Activated T-cell treated with anti-CD3 and anti-CD28 coated beads, Interleukin-2, amount 50 U/mL, for 72 hours (primary cell): Measurements from ENCODE around the gene DPH5. TPM values are rescaled to one million over a fixed set of nuclear protein-coding genes. Genes with fewer than 3 reads are reported as not detected.
"Not testable (repeated sequence)": the region's sequence is repeated elsewhere in the genome, so short reads cannot be mapped to it uniquely, and the experiment has no call there.

Experiments used
- ATAC-seq, 2 donors: fragments of 150-1000 bp; cut with Tn5 transposase; replicated peaks in 1 of 2; 2 replicates each; pipeline ENCODE4 v1.10.0; 2021; ENCODE audit warnings: moderate library complexity in 2 of 2, mild to moderate bottlenecking in 1 of 2
- DNase-seq, 2 donors: peaks; one replicate each; pipeline ENCODE4 v3.0.0; 2021 to 2022; ENCODE audit warnings: mixed read lengths in 1 of 2
- H3K27ac Mint-ChIP-seq: one replicate; pipeline ENCODE4 v1.8.0; 2022; ENCODE audit warnings: mild to moderate bottlenecking, moderate library complexity, mixed read lengths
- H3K27me3 Mint-ChIP-seq: one replicate; pipeline ENCODE4 v1.8.0; 2022; ENCODE audit warnings: low read depth, mixed read lengths
- H3K36me3 Mint-ChIP-seq, 2 donors: one replicate each; pipeline ENCODE4 v1.8.0; 2022; ENCODE audit warnings: mixed read lengths in 2 of 2, mild to moderate bottlenecking in 1 of 2; ENCODE audit not compliant: insufficient read depth in 2 of 2
- H3K4me1 Mint-ChIP-seq: one replicate; pipeline ENCODE4 v1.8.0; 2022; ENCODE audit warnings: low read depth, mixed read lengths
- H3K4me3 Mint-ChIP-seq, 2 donors: one replicate each; pipeline ENCODE4 v1.8.0; 2022; ENCODE audit warnings: mild to moderate bottlenecking in 2 of 2, mixed read lengths in 2 of 2, moderate library complexity in 2 of 2
- H3K9me3 Mint-ChIP-seq, 2 donors: one replicate each; pipeline ENCODE4 v1.8.0; 2022; ENCODE audit warnings: mixed read lengths in 2 of 2
- total RNA-seq, 2 donors: library from RNA; stranded (reverse); gene quantifications; one replicate each; pipeline ENCODE4 v1.2.3, GENCODE V29; 2022

Gene DPH5
- total RNA-seq, 2 donors from 2014 or later = 50.2 to 64.2 TPM

GRCh38 chr1:100959502-100960060 lies 66.0 kb downstream of the DPH5 start:
- no peak overlapping the region for H3K27ac Mint-ChIP-seq
- peaks cover 0 to 2% of the 10 kb centered on the region in 2 donors for H3K9me3 Mint-ChIP-seq
- ATAC-seq = peak; percentile 20 to 33
- no peak for DNase-seq
- H3K36me3 Mint-ChIP-seq = peaks cover 15 to 32% of the 10 kb centered on the region in 2 donors
- H3K4me1 Mint-ChIP-seq = peaks cover 23% of the 10 kb centered on the region
- no peaks in the 10 kb centered on the region for H3K27me3 Mint-ChIP-seq
- no peak overlapping the region for H3K4me3 Mint-ChIP-seq

GRCh38 chr1:100955322-100955721 lies 70.3 kb downstream of the DPH5 start:
- ATAC-seq (peak; percentile 43 to 68), DNase-seq (no peak)
- no peak overlapping the region for H3K27ac Mint-ChIP-seq
- H3K4me3 Mint-ChIP-seq = no peak overlapping the region
- peaks cover 23 to 41% of the 10 kb centered on the region in 2 donors for H3K36me3 Mint-ChIP-seq
- no peaks in the 10 kb centered on the region for H3K27me3 Mint-ChIP-seq
- peaks cover 42% of the 10 kb centered on the region for H3K4me1 Mint-ChIP-seq
- H3K9me3 Mint-ChIP-seq = peaks cover 5 to 16% of the 10 kb centered on the region in 2 donors

DNA sequence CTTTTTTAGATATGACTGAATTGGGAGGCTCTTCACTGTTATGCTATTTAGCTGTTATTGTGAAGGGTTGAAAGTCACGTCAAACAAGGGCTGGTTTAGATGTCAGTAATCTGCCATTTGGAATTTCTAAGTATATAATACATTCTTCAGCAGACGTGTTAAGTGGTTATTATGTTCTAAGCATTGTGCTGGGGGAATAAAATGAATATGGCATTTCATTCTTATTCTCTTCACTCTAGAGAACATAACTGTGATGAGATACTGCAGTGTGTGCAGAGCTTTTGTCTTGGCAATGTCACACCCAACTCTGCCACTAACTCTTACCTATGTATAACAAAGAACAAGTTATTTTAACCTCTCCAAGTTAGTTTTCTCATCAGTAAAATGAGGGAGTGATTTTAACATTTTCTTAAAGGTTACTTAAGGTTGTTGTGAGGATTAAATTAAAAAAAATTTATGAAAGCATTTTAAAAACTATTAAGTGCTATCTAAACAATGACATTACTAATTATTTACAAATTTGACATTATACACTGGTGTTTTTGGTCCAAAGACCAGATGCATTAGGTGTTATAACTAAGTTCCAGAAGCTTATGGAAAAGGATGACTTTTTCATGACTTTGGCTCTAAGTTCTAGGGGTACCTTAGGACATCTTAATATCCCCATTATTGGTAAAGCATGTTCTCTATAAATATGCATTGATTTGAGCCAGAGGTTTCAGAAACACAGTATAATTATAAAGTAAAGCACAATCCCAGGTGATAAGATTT lies 71.4 kb downstream of the DPH5 start:
- Mint-ChIP-seq H3K4me3 (no peak overlapping the region), H3K36me3 (peaks cover 23 to 41% of the 10 kb centered on the region in 2 donors), H3K9me3 (peaks cover 5 to 16% of the 10 kb centered on the region in 2 donors), H3K27me3 (no peaks in the 10 kb centered on the region), H3K4me1 (peaks cover 44% of the 10 kb centered on the region), H3K27ac (peak overlapping the region; percentile 5)
- DNase-seq (no peak), ATAC-seq (no peak)

DNA sequence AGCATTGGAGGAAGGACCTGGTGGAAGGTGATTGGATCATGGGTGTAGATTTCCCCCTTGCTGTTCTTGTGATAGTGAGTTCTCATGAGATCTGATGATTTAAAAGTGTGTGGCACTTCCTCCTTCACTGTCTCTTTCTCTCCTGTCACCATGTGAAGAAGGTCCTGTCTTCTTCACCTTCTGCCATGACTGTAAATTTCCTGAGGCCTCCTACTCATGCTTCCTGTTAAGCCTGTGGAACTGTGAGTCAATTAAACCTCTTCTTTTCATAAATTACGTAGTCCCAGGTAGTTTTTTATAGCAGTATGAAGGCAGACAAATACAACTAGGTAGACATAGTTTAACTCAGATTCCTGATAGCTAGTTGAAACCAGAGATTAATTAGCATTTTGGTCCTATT lies 72.6 kb downstream of the DPH5 start:
- peaks cover 32 to 53% of the 10 kb centered on the region in 2 donors for H3K36me3 Mint-ChIP-seq
- peaks cover 54% of the 10 kb centered on the region for H3K4me1 Mint-ChIP-seq
- not testable (repeated sequence) for H3K4me3 Mint-ChIP-seq, H3K27me3 Mint-ChIP-seq
- ATAC-seq (peak; percentile 68 to 73), DNase-seq (peak in 1 of 2 donors; percentile 7)
- peak overlapping the region; percentile 5 for H3K27ac Mint-ChIP-seq
- peaks cover 9 to 22% of the 10 kb centered on the region in 2 donors for H3K9me3 Mint-ChIP-seq

GRCh38 chr1:100952104-100952745 lies 73.4 kb downstream of the DPH5 start:
- H3K27ac Mint-ChIP-seq = peak overlapping the region; percentile 5
- DNase-seq (no peak), ATAC-seq (no peak)
- H3K4me1 Mint-ChIP-seq = peaks cover 57% of the 10 kb centered on the region
- peaks cover 15 to 27% of the 10 kb centered on the region in 2 donors for H3K9me3 Mint-ChIP-seq
- peaks cover 38 to 60% of the 10 kb centered on the region in 2 donors for H3K36me3 Mint-ChIP-seq
- no peaks in the 10 kb centered on the region for H3K27me3 Mint-ChIP-seq
- H3K4me3 Mint-ChIP-seq = no peak overlapping the region

DNA sequence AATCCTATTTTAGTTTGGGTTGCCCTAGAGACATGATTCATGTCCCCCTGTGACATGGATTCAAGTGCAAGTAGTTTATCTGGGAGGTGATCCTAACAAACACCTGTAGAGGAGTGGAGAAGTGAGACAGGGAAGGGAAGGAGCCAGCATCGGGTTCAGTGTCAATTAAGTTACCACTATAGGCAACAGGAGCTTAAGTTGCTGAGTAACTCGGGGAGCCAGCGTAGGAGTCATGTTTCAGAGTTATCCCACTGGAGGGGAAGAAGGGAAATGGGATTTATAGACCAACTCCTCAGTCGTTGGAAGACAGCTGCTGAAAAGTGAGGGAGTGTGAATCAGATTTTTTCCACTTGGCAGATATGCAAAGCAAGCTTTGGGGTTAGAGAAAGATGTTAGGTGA lies 74.8 kb downstream of the DPH5 start:
- DNase-seq = no peak
- no peak for ATAC-seq
- H3K27ac Mint-ChIP-seq = no peak overlapping the region
- peaks cover 25 to 31% of the 10 kb centered on the region in 2 donors for H3K9me3 Mint-ChIP-seq
- no peak overlapping the region for H3K4me3 Mint-ChIP-seq
- H3K27me3 Mint-ChIP-seq = no peaks in the 10 kb centered on the region
- peaks cover 49 to 74% of the 10 kb centered on the region in 2 donors for H3K36me3 Mint-ChIP-seq
- peaks cover 64% of the 10 kb centered on the region for H3K4me1 Mint-ChIP-seq

- Mint-ChIP-seq H3K27ac (no peak overlapping the region), H3K27me3 (no peaks in the 10 kb centered on the region), H3K36me3 (peaks cover 51 to 78% of the 10 kb centered on the region in 2 donors), H3K9me3 (peaks cover 25 to 31% of the 10 kb centered on the region in 2 donors), H3K4me1 (peaks cover 61% of the 10 kb centered on the region), H3K4me3 (no peak overlapping the region)
- no peak for DNase-seq
- ATAC-seq = no peak
These were observed 75.2 kb downstream of the DPH5 start for GRCh38 chr1:100950337-100950736.

DNA sequence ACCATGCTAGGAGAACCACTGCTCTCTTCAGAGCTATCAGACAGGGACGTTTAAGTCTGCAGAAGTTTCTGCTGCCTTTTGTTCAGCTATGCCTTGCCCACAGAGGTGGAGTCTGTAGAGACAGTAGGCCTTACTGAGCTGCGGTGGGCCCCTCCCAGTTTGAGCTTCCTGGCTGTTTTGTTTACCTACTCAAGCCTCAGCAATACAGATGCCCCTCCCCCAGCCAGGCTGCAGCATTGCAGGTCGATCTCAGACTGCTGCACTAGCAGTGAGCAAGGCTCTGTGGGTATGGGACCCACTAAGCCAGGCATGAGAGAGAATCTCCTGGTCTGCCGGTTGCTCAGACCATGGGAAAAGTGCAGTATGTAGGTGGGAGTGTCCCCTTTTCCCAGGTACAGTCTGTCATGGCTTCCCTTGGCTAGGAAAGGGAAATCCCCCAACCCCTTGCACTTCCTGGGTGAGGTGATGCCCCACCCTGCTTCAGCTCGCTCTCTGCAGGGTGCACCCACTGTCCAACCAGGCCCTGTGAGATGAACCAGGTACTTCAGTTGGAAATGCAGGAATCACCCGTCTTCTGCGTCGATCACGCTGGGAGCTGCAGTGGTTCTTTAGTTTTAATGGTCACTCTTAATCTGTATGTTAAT lies 75.9 kb downstream of the DPH5 start:
- peaks cover 57% of the 10 kb centered on the region for H3K4me1 Mint-ChIP-seq
- peaks cover 54 to 84% of the 10 kb centered on the region in 2 donors for H3K36me3 Mint-ChIP-seq
- H3K27ac Mint-ChIP-seq = peak overlapping the region; percentile 43
- peak; percentile 72 to 75 for DNase-seq
- ATAC-seq = peak; percentile 75 to 84
- H3K4me3 Mint-ChIP-seq = peak overlapping the region; percentile 58 to 64
- H3K27me3 Mint-ChIP-seq = not testable (repeated sequence)
- peaks cover 25 to 31% of the 10 kb centered on the region in 2 donors for H3K9me3 Mint-ChIP-seq

- Mint-ChIP-seq H3K4me1 (peaks cover 55% of the 10 kb centered on the region), H3K27ac (peak overlapping the region; percentile 88), H3K4me3 (peak overlapping the region; percentile 58 to 64), H3K9me3 (peaks cover 25 to 31% of the 10 kb centered on the region in 2 donors), H3K36me3 (peaks cover 55 to 84% of the 10 kb centered on the region in 2 donors)
- H3K27me3 Mint-ChIP-seq, DNase-seq, ATAC-seq: not testable (repeated sequence)
These were observed 76.7 kb downstream of the DPH5 start for GRCh38 chr1:100948721-100949405.

DNA sequence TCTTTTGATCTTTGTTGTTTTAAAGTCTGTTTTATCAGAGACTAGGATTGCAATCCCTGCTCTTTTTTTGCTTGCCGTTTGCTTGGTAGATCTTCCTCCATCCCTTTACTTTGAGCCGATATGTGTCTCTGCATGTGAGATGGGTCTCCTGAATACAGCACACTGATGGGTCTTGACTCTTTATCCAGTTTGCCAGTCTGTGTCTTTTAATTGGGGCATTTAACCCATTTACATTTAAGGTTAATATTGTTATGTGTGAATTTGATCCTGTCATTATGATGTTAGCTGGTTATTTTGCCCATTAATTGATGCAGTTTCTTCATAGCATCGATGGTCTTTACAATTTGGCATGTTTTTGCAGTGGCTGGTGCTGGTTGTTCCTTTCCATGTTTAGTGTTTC lies 77.8 kb downstream of the DPH5 start:
- H3K36me3 Mint-ChIP-seq = peaks cover 53 to 77% of the 10 kb centered on the region in 2 donors
- ATAC-seq, H3K27ac Mint-ChIP-seq, DNase-seq, H3K27me3 Mint-ChIP-seq, H3K4me3 Mint-ChIP-seq: not testable (repeated sequence)
- peaks cover 22 to 28% of the 10 kb centered on the region in 2 donors for H3K9me3 Mint-ChIP-seq
- H3K4me1 Mint-ChIP-seq = peaks cover 53% of the 10 kb centered on the region

DNA sequence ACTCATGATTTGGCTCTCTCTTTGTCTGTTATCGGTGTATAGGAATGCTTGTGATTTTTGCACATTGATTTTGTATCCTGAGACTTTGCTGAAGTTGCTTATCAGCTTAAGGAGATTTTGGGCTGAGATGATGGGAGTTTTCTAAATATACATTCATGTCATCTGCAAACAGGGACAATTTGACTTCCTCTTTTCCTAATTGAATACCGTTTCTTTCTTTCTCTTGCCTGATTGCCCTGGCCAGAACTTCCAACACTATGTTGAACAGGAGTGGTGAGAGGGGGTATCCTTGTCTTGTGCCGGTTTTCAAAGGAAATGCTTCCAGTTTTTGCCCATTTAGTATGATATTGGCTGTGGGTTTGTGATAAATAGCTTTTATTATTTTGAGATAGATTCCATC lies 79.5 kb downstream of the DPH5 start:
- peaks cover 19 to 23% of the 10 kb centered on the region in 2 donors for H3K9me3 Mint-ChIP-seq
- H3K4me1 Mint-ChIP-seq = peaks cover 62% of the 10 kb centered on the region
- ATAC-seq, H3K27ac Mint-ChIP-seq, DNase-seq, H3K27me3 Mint-ChIP-seq, H3K4me3 Mint-ChIP-seq: not testable (repeated sequence)
- H3K36me3 Mint-ChIP-seq = peaks cover 50 to 75% of the 10 kb centered on the region in 2 donors

DNA sequence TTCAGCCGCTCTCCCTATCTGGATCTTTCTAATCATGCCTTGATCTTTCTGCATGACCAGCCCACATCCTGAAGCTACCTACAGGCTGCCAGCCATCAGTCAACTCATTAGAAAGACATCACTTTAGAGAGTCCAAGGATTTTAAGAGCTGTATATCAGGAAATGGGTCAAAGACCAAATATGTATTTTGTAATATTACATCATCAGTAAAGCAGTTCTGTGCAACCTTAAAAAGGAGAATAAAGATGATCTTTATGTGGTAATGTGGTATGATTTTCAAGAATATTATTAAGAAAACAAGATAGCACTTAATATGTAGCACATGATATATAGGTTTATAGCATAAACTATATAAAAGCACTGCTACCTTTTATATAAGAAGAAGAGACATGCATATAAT lies 82.1 kb downstream of the DPH5 start:
- peaks cover 12 to 20% of the 10 kb centered on the region in 2 donors for H3K9me3 Mint-ChIP-seq
- no peak overlapping the region for H3K4me3 Mint-ChIP-seq
- peaks cover 43% of the 10 kb centered on the region for H3K4me1 Mint-ChIP-seq
- peaks cover 48 to 73% of the 10 kb centered on the region in 2 donors for H3K36me3 Mint-ChIP-seq
- H3K27me3 Mint-ChIP-seq = no peaks in the 10 kb centered on the region
- no peak for DNase-seq
- ATAC-seq = no peak
- H3K27ac Mint-ChIP-seq = no peak overlapping the region
